SU-DHL-6 (cell line): ENCODE results near the gene FCRL5.

Source experiments
- H2AFZ ChIP-seq: fragments of 200-600 bp; sonication (generic); 2 replicates; pipeline ENCODE4 v1.6.1; 2014; ENCODE audit warnings: low read depth, mild to moderate bottlenecking, moderate library complexity, mixed read lengths, antibody characterized with exemption, low read length; ENCODE audit not compliant: severe bottlenecking
- H3F3A ChIP-seq: fragments of 200-600 bp; shearing (Covaris generic); 2 replicates; pipeline ENCODE4 v1.6.0; 2016; ENCODE audit warnings: antibody characterized with exemption, mild to moderate bottlenecking; ENCODE audit not compliant: insufficient read depth
- H3K27ac ChIP-seq: fragments of 200-600 bp; sonication (generic); 2 replicates; pipeline ENCODE4 v1.5.1; 2016; ENCODE audit warnings: low read depth, mild to moderate bottlenecking, low read length, moderate library complexity, mixed read lengths
- H3K27me3 ChIP-seq: fragments of 200-600 bp; sonication (generic), shearing (Covaris generic); 2 replicates; pipeline ENCODE4 v1.6.0; 2014; ENCODE audit warnings: mild to moderate bottlenecking, low read length
- H3K36me3 ChIP-seq: fragments of 200-600 bp; sonication (generic); 2 replicates; pipeline ENCODE4 v1.6.1; 2014; ENCODE audit warnings: mild to moderate bottlenecking, low read length, mixed read lengths
- H3K4me2 ChIP-seq: fragments of 300-600, 200-600 bp; shearing (Covaris generic), sonication (generic); 2 replicates; pipeline ENCODE4 v1.6.0; 2014; ENCODE audit warnings: low read length, low read depth, mild to moderate bottlenecking; ENCODE audit not compliant: poor library complexity, severe bottlenecking
- H3K4me3 ChIP-seq: fragments of 200-600 bp; sonication (generic); 2 replicates; pipeline ENCODE4 v1.5.1; 2014; ENCODE audit warnings: antibody characterized with exemption, low read length, mild to moderate bottlenecking, mixed read lengths; ENCODE audit not compliant: insufficient read depth, poor library complexity, severe bottlenecking
- H3K79me2 ChIP-seq: fragments of 200-600 bp; sonication (generic); 2 replicates; pipeline ENCODE4 v1.6.1; 2014; ENCODE audit warnings: mild to moderate bottlenecking, low read length, moderate library complexity; ENCODE audit not compliant: insufficient read depth
- H3K9ac ChIP-seq: fragments of 200-600 bp; sonication (generic); 2 replicates; pipeline ENCODE4 v1.7.0; 2014; ENCODE audit warnings: mild to moderate bottlenecking, low read length
- H3K9me2 ChIP-seq: fragments of 200-600 bp; sonication (generic); replicated peaks from 2 replicates; pipeline ENCODE4 v1.6.1; 2014; ENCODE audit warnings: low read length; ENCODE audit not compliant: insufficient read depth
- H3K9me3 ChIP-seq: fragments of 200-600 bp; sonication (generic); 2 replicates; pipeline ENCODE4 v1.6.1; 2014; ENCODE audit warnings: low read length, mixed read lengths; ENCODE audit not compliant: insufficient read depth
- H4K20me1 ChIP-seq: fragments of 200-600 bp; sonication (generic); 2 replicates; pipeline ENCODE4 v1.6.1; 2014; ENCODE audit warnings: low read depth, mild to moderate bottlenecking, antibody characterized with exemption, low read length, moderate library complexity, mixed read lengths
- CTCF ChIP-seq: fragments of 200-600 bp; sonication (generic); IDR thresholded peaks from one replicate; pipeline ENCODE4 v1.5.1; 2017; ENCODE audit warnings: antibody characterized with exemption, mild to moderate bottlenecking, low read length, moderate library complexity; ENCODE audit not compliant: insufficient read depth, poor library complexity, severe bottlenecking
- EZH2phosphoT487 ChIP-seq: fragments of 200-600 bp; sonication (generic), shearing (Covaris generic); conservative IDR thresholded peaks from 2 replicates; pipeline ENCODE4 v1.6.1; 2018; ENCODE audit warnings: mild to moderate bottlenecking, antibody characterized with exemption, low read length, moderate library complexity, mixed read lengths

The FCRL5 gene

GRCh38 chr1:157512036-157512969 is 40.0 kb downstream of the FCRL5 start:
- Histone ChIP-seq H3K4me2 (peak overlapping the region; percentile 60), H3K4me3 (peak overlapping the region; percentile 12), H3K9ac (peak overlapping the region; percentile 39), H3K9me2 (no peaks in the 10 kb centered on the region), H3K27ac (peak overlapping the region; percentile 94), H3K79me2 (no peaks in the 10 kb centered on the region), H4K20me1 (no peaks in the 10 kb centered on the region), H2AFZ (no peak overlapping the region), H3K36me3 (no peaks in the 10 kb centered on the region), H3F3A (peaks cover 34% of the 10 kb centered on the region), H3K9me3 (no peaks in the 10 kb centered on the region), H3K27me3 (no peaks in the 10 kb centered on the region)
- TF ChIP-seq CTCF: no peak

DNA sequence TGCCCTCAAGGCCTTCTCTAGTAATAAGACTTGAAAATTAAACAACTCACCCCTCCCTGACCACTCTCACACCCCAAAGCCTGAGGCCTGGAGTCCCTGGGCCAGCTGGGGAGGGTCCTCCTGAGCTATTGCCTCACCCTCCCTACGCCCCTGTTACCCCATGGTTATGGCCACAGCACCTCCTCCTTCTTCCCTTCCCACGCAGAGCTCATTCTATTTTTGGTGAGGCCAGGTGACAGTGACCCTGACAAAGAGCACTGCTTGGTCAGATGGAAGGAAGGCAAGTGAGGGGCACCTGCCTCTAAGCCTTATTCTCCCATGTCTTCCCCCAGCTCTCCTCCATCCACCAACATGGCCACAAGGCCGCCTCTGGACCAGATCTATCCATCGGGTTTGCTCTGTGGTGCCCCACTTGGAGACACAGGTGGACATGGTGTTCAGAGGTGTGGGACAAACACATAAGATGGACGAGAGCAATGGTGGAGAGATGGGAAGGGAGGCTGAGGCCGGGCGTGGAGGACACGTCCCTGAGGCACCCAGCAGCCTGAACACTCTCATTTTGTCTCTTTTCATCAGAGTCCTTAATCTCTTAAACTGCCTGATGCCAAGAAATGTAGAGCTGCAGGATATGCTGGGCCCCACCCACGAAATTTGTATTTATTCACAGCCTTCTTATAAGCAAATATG is 42.6 kb downstream of the FCRL5 start:
- no peak overlapping the region for H2AFZ ChIP-seq
- H4K20me1 ChIP-seq: no peaks in the 10 kb centered on the region
- H3F3A ChIP-seq: peaks cover 37% of the 10 kb centered on the region
- no peaks in the 10 kb centered on the region for H3K36me3 ChIP-seq
- H3K4me2 ChIP-seq: peak overlapping the region; percentile 60
- H3K9me2 ChIP-seq: no peaks in the 10 kb centered on the region
- H3K27ac ChIP-seq: peak overlapping the region; percentile 94
- TF ChIP-seq EZH2phosphoT487: no peak
- no peak for TF ChIP-seq CTCF
- peak overlapping the region; percentile 39; the same call in 1 of the 2 replicates for H3K9ac ChIP-seq
- H3K9me3 ChIP-seq: no peaks in the 10 kb centered on the region
- H3K27me3 ChIP-seq: no peaks in the 10 kb centered on the region
- H3K4me3 ChIP-seq: peak overlapping the region; percentile 10
- no peaks in the 10 kb centered on the region for H3K79me2 ChIP-seq

DNA sequence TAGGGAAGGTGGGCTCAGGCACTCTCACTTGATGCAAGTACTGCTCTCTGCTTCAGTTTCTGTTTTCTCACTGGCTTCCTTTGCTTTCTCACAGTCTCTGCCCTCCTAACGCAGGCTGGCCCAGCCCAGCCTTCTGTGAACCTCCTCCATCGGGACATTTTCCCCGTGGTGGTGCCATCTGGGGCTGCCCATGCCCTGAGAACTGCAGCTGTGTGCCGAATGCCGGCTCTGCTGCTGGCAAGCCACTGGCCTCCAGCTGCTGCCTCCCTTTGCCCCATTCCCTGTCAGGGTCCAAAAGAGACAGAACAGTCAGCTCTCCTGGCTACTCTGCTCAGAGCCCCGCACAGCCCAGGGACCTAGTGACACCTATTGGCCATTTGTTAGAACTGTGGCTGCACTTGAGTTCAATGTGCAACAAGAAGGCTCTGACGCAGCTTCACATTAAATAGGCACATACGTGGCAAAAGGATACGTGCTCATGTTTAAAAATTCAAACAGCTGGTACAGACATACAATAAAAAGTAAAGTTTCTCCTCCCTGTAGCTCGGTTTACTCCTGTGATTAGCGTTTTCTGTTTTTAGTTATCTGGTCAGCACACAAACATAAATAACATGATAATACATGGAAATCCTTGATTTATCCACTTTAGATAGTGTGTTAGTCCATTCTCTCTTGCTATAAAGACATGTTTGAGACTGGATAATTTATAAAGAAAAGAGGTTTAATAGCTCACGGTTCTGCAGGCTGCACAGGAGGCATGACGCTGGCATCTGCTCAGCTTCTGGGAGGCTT is 46.6 kb downstream of the FCRL5 start:
- no peak overlapping the region for H3K4me3 ChIP-seq
- TF ChIP-seq CTCF (peak; percentile 86), EZH2phosphoT487 (no peak)
- H3K9me3 ChIP-seq: no peaks in the 10 kb centered on the region
- no peaks in the 10 kb centered on the region for H3K27me3 ChIP-seq
- H3K79me2 ChIP-seq: no peaks in the 10 kb centered on the region
- H3K4me2 ChIP-seq: peak overlapping the region; percentile 39
- H3K36me3 ChIP-seq: no peaks in the 10 kb centered on the region
- H3K9me2 ChIP-seq: no peaks in the 10 kb centered on the region
- H2AFZ ChIP-seq: peak overlapping the region; percentile 88
- H3K27ac ChIP-seq: no peak overlapping the region
- no peaks in the 10 kb centered on the region for H4K20me1 ChIP-seq
- H3F3A ChIP-seq: peaks cover 8% of the 10 kb centered on the region; the same call in 1 of the 2 replicates
- H3K9ac ChIP-seq: no peak overlapping the region
